GM23338 (cell line): ENCODE measurements around the gene RPTOR. TPM values are rescaled to one million over a fixed set of nuclear protein-coding genes. Genes with fewer than 3 reads are reported as not detected.

Experiments used
- ATAC-seq: fragments of 200-7000 bp; cut with Tn5 transposase; 3 replicates; pipeline ENCODE4 v1.9.1; 2020
- DNase-seq: peaks from one replicate; pipeline ENCODE4 v3.0.0-alpha.2; 2015; ENCODE audit warnings: low spot score
- H2AFZ ChIP-seq: fragments of 200-600 bp; sonication (generic); 2 replicates; pipeline ENCODE4 v1.8.0; 2016; ENCODE audit warnings: antibody characterized with exemption, mild to moderate bottlenecking, moderate library complexity
- H3F3A ChIP-seq: fragments of 200-600 bp; sonication (generic); replicated peaks from 2 replicates; pipeline ENCODE4 v1.8.0; 2017; ENCODE audit warnings: antibody characterized with exemption, mixed run types, low read depth
- H3K27ac ChIP-seq: fragments of 200-600 bp; sonication (generic); 2 replicates; pipeline ENCODE4 v1.6.1; 2016; ENCODE audit warnings: low read depth
- H3K27me3 ChIP-seq: fragments of 200-600 bp; sonication (generic); 2 replicates; pipeline ENCODE4 v1.8.0; 2016; ENCODE audit warnings: mild to moderate bottlenecking, mixed run types, moderate library complexity; ENCODE audit not compliant: insufficient read depth
- H3K36me3 ChIP-seq: fragments of 200-600 bp; sonication (generic); 2 replicates; pipeline ENCODE4 v1.8.0; 2016; ENCODE audit warnings: mild to moderate bottlenecking; ENCODE audit not compliant: insufficient read depth
- H3K4me1 ChIP-seq: fragments of 200-600 bp; sonication (generic); 2 replicates; pipeline ENCODE4 v1.8.0; 2016; ENCODE audit warnings: mild to moderate bottlenecking, moderate library complexity; ENCODE audit not compliant: insufficient read depth
- H3K4me2 ChIP-seq: fragments of 200-600 bp; sonication (generic); 2 replicates; pipeline ENCODE4 v1.7.1; 2017; ENCODE audit warnings: mixed run types
- H3K4me3 ChIP-seq: fragments of 200-600 bp; sonication (generic); 2 replicates; pipeline ENCODE4 v1.6.1; 2016; ENCODE audit warnings: mixed run types
- H3K79me2 ChIP-seq: fragments of 200-600 bp; sonication (generic); replicated peaks from 2 replicates; pipeline ENCODE4 v1.8.0; 2017; ENCODE audit warnings: mild to moderate bottlenecking; ENCODE audit not compliant: insufficient read depth
- H3K9me2 ChIP-seq: fragments of 200-600 bp; sonication (generic); 2 replicates; pipeline ENCODE4 v1.8.0; 2017; ENCODE audit not compliant: insufficient read depth
- H4K20me1 ChIP-seq: fragments of 200-600 bp; sonication (generic); replicated peaks from 2 replicates; pipeline ENCODE4 v1.8.0; 2017; ENCODE audit warnings: mild to moderate bottlenecking; ENCODE audit not compliant: insufficient read depth
- H3K27ac Mint-ChIP-seq: 2 replicates; pipeline ENCODE4 v1.8.0; 2020; ENCODE audit warnings: inconsistent platforms, mild to moderate bottlenecking, moderate library complexity, mixed read lengths
- H3K27me3 Mint-ChIP-seq: 3 replicates; pipeline ENCODE4 v1.8.0; 2022; ENCODE audit warnings: low read depth, mild to moderate bottlenecking, moderate library complexity, mixed read lengths, inconsistent platforms; ENCODE audit not compliant: insufficient read depth, poor library complexity
- H3K36me3 Mint-ChIP-seq: 3 replicates; pipeline ENCODE4 v1.8.0; 2021; ENCODE audit warnings: low read depth, mild to moderate bottlenecking, inconsistent platforms, moderate library complexity, mixed read lengths
- H3K4me1 Mint-ChIP-seq: 3 replicates; pipeline ENCODE4 v1.8.0; 2020; ENCODE audit warnings: mild to moderate bottlenecking, inconsistent platforms, mixed read lengths
- H3K4me3 Mint-ChIP-seq: 3 replicates; pipeline ENCODE4 v1.8.0; 2021; ENCODE audit warnings: moderate library complexity, mild to moderate bottlenecking, inconsistent platforms, mixed read lengths
- H3K9me3 Mint-ChIP-seq: 3 replicates; pipeline ENCODE4 v1.8.0; 2020; ENCODE audit warnings: moderate library complexity, mild to moderate bottlenecking, inconsistent platforms, mixed read lengths
- CREB1 ChIP-seq: fragments of 250-450 bp; sonication (Bioruptor Pico); IDR thresholded peaks from 2 replicates; pipeline ENCODE4 v1.5.0; 2020; ENCODE audit warnings: low read depth, mild to moderate bottlenecking, moderate library complexity
- EZH2phosphoT487 ChIP-seq: fragments of 200-600 bp; sonication (generic); IDR thresholded peaks from one replicate; pipeline ENCODE4 v1.8.1; 2018; ENCODE audit warnings: antibody characterized with exemption; ENCODE audit not compliant: unreplicated experiment
- POLR2AphosphoS5 ChIP-seq: IDR thresholded peaks from 2 replicates; pipeline ENCODE4 v1.6.1; 2016; ENCODE audit warnings: antibody characterized with exemption, low read depth
- ZNF114 ChIP-seq: fragments of 250-450 bp; sonication (Bioruptor Pico); IDR thresholded peaks from 2 replicates; pipeline ENCODE4 v1.5.0; 2020; ENCODE audit warnings: mild to moderate bottlenecking, moderate library complexity
- ZNF331 ChIP-seq: fragments of 250-450 bp; sonication (Bioruptor Pico); IDR thresholded peaks from 2 replicates; pipeline ENCODE4 v1.5.0; 2020; ENCODE audit warnings: low read depth, mild to moderate bottlenecking, moderate library complexity
- polyA plus RNA-seq: library from polyadenylated mRNA; unstranded; fragments of >200 nt; fragmentation: Nextera tagmentation; extraction: Ambion mirVana; gene quantifications from 2 replicates; pipeline ENCODE4 v1.2.1, GENCODE V29; 2016
- total RNA-seq: library from RNA; depleted of rRNA; stranded (reverse); fragments of >200 nt; shearing (Covaris generic); gene quantifications from 2 replicates; pipeline ENCODE4 v1.2.3, GENCODE V29; 2014
- TF ChIP-seq, protein P1 (sequence below), 2 experiments: fragments of 200-600 bp in 1 of 2; sonication (generic) in 1 of 2; conservative IDR thresholded peaks; 2 replicates each; pipeline versions ENCODE4 v1.5.1 to v1.6.1; 2016 to 2017; ENCODE audit warnings: antibody characterized with exemption in 2 of 2, low read depth in 2 of 2, mild to moderate bottlenecking in 2 of 2, moderate library complexity in 1 of 2
- TF ChIP-seq, protein P2 (sequence below): IDR thresholded peaks from one replicate; pipeline ENCODE4 v1.6.1; 2018; ENCODE audit warnings: antibody characterized with exemption; ENCODE audit not compliant: unreplicated experiment

The RPTOR gene
- total and polyA plus RNA-seq, 2 experiments from 2014 or later = 9.5 to 38.0 TPM

DNA sequence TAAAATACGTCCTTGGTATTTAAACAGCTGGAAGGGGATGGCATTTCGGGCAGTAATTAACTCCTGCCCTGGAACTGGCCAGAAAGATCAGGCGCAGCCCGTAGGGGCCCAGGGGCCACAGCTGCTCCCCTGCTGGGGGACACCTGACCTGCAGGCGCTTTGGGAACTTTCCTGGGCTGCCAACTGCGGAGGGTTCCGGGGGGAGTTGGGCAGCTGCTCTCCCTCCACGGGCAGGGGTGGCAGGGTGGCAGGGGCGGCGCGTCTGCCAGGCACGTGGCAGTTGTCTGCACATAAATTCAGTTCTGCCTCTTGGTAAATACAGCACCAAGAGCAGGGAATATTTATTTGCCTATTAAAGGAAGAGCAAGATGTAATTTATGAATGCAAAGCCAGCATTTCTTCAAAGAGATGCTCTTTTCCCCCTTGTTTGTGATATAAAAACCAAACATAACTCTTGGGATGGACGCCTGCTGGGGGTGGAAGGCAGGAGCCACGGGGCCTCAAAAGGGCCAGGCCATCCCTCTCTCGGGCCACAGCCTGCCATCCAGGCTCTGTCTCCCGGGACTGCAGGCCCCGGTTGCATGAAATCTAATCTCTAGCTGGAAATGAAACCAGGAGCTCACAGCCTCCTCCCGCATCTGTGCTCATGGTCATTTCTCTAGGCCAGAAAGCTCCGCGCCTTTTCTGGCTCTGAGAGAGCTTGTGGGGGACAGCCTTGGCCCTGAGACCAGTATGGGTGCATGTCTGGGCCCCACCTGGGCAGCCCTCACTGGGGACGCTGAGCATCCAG, 417.1 kb downstream of the RPTOR start (continued):
- TF ChIP-seq ZNF114 (CRISPR knock-in tag) (no peak), CREB1 (no peak), POLR2AphosphoS5 (no peak), ZNF331 (CRISPR knock-in tag) (no peak)
- TF ChIP-seq, protein P1, sequence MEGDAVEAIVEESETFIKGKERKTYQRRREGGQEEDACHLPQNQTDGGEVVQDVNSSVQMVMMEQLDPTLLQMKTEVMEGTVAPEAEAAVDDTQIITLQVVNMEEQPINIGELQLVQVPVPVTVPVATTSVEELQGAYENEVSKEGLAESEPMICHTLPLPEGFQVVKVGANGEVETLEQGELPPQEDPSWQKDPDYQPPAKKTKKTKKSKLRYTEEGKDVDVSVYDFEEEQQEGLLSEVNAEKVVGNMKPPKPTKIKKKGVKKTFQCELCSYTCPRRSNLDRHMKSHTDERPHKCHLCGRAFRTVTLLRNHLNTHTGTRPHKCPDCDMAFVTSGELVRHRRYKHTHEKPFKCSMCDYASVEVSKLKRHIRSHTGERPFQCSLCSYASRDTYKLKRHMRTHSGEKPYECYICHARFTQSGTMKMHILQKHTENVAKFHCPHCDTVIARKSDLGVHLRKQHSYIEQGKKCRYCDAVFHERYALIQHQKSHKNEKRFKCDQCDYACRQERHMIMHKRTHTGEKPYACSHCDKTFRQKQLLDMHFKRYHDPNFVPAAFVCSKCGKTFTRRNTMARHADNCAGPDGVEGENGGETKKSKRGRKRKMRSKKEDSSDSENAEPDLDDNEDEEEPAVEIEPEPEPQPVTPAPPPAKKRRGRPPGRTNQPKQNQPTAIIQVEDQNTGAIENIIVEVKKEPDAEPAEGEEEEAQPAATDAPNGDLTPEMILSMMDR (conservative IDR thresholded peaks at IDR 0.05; ENCODE audit: low read depth in 2 of 2) = no peak
- TF ChIP-seq, protein P2, sequence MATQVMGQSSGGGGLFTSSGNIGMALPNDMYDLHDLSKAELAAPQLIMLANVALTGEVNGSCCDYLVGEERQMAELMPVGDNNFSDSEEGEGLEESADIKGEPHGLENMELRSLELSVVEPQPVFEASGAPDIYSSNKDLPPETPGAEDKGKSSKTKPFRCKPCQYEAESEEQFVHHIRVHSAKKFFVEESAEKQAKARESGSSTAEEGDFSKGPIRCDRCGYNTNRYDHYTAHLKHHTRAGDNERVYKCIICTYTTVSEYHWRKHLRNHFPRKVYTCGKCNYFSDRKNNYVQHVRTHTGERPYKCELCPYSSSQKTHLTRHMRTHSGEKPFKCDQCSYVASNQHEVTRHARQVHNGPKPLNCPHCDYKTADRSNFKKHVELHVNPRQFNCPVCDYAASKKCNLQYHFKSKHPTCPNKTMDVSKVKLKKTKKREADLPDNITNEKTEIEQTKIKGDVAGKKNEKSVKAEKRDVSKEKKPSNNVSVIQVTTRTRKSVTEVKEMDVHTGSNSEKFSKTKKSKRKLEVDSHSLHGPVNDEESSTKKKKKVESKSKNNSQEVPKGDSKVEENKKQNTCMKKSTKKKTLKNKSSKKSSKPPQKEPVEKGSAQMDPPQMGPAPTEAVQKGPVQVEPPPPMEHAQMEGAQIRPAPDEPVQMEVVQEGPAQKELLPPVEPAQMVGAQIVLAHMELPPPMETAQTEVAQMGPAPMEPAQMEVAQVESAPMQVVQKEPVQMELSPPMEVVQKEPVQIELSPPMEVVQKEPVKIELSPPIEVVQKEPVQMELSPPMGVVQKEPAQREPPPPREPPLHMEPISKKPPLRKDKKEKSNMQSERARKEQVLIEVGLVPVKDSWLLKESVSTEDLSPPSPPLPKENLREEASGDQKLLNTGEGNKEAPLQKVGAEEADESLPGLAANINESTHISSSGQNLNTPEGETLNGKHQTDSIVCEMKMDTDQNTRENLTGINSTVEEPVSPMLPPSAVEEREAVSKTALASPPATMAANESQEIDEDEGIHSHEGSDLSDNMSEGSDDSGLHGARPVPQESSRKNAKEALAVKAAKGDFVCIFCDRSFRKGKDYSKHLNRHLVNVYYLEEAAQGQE = no peak

DNA sequence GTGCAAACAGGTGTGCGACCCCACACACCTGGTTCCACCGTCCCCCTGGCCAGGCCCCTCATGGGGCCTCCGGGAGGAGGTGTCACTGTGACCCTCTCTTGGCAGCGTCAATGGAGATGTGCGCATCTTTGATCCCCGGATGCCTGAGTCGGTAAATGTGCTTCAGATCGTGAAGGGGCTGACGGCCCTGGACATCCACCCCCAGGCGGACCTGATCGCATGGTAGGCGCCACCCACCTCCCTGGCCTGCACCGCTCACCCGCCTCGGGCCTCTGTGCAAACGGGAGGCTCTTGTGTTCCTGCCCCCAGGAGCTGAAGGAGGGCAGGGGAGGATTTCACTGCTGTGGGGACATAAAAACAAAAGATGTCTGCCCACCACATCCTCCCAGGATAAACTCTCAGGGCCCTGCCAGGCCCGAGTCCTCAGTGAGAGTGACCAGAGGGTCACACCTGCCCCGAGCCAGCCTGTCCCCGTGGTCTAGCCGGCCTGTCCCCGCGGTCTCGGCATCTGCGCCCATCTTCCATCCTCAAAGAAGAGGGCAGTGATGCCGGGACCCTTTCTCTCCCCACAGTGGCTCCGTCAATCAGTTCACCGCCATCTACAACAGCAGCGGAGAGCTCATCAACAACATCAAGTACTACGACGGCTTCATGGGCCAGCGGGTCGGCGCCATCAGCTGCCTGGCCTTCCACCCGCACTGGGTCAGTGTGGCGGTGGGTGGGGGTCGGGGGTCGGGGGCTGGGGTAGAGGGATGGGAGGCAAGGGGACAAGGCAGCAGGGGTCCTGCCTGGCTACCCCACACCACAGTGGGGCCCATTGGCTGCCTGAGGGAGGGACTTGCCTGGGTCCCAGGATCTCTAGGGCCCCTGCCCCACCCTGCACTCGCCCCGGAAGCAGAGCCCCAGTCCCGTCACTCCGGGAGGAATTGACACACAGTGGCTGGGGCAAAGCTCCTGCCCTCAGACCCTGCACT, 418.0 kb downstream of the RPTOR start:
- Mint-ChIP-seq H3K4me1 (peaks cover 6% of the 10 kb centered on the region; the same call in 2 of the 3 replicates), H3K36me3 (peaks cover 4% of the 10 kb centered on the region; the same call in 1 of the 3 replicates), H3K9me3 (no peaks in the 10 kb centered on the region; the same call in 2 of the 3 replicates), H3K27ac (no peak overlapping the region; the same call in 1 of the 2 replicates), H3K27me3 (peaks cover 4% of the 10 kb centered on the region), H3K4me3 (no peak overlapping the region)
- Histone ChIP-seq H3K4me3 (no peak overlapping the region), H3K27me3 (no peaks in the 10 kb centered on the region), H3K79me2 (no peaks in the 10 kb centered on the region), H2AFZ (no peak overlapping the region), H3K4me1 (no peaks in the 10 kb centered on the region), H3F3A (no peaks in the 10 kb centered on the region), H3K9me2 (no peaks in the 10 kb centered on the region), H3K27ac (no peak overlapping the region), H3K36me3 (no peaks in the 10 kb centered on the region), H3K4me2 (no peak overlapping the region), H4K20me1 (no peaks in the 10 kb centered on the region)
- ATAC-seq = no peak
- DNase-seq = no peak
- TF ChIP-seq CREB1 (no peak), EZH2phosphoT487 (no peak)
